HepG2 (cell line): Measurements from ENCODE around the gene IFIT3. TPM values are rescaled to one million over a fixed set of nuclear protein-coding genes. Genes with fewer than 3 reads are reported as not detected.

Experiments
- ATAC-seq: fragments of 200-7000 bp; cut with Tn5 transposase; 3 replicates; pipeline ENCODE4 v1.9.1; 2020; ENCODE audit warnings: mild to moderate bottlenecking, moderate library complexity
- BruUV-seq: library from RNA; stranded (reverse); fragments of 400-500 nt; replicated peaks from 2 replicates; lab custom pipeline; 2021; lab: Mats Ljungman, UMichigan
- CTCF ChIA-PET: fragments of 300-600 bp; formaldehyde crosslinking; extraction: SDS; loops from one replicate; lab custom pipeline; 2021; ENCODE audit warnings: low total read pairs, inconsistent platforms, low intra/inter-chr PET ratio; lab: Yijun Ruan, JAX
- POLR2A ChIA-PET: fragments of 350-600 bp; sonication (Branson Sonifier 250); formaldehyde crosslinking; loops from one replicate; lab custom pipeline; 2020; ENCODE audit warnings: antibody characterized with exemption, inconsistent platforms; lab: Yijun Ruan, JAX
- DNase-seq: peaks from one replicate; pipeline ENCODE4 v3.0.0-alpha.2; 2015; ENCODE audit warnings: low spot score
- FAIRE-seq: peaks from 3 replicates; lab custom pipeline; 2011; peaks lifted over from hg19 to GRCh38; lab: Jason Lieb, UNC
- H2AFZ ChIP-seq: one replicate; pipeline ENCODE4 v1.6.1; 2011; ENCODE audit warnings: low read length, inconsistent platforms
- H3K27ac ChIP-seq: fragments of 300-600 bp; 3 replicates; pipeline ENCODE4 v1.8.0; 2011; ENCODE audit warnings: mixed run types, mild to moderate bottlenecking, mixed read lengths, low read length, inconsistent platforms; ENCODE audit not compliant: insufficient read depth; ENCODE audit errors: extremely low read length
- H3K27me3 ChIP-seq, 2 experiments: fragments of 200-600 bp in 1 of 2; 2 replicates in 1 of 2; 3 replicates in 1 of 2; pipeline versions ENCODE4 v1.6.0 to v1.8.0; 2011; ENCODE audit warnings: low read length in 2 of 2, mild to moderate bottlenecking in 2 of 2, moderate library complexity in 2 of 2, inconsistent platforms in 1 of 2; ENCODE audit not compliant: insufficient read depth in 2 of 2, control insufficient read depth in 1 of 2
- H3K36me3 ChIP-seq, 2 experiments: fragments of 200-600 bp in 1 of 2; replicated peaks in 1 of 2; 2 replicates in 1 of 2; 3 replicates in 1 of 2; pipeline versions ENCODE4 v1.5.1 to v1.8.0; 2011; ENCODE audit warnings: low read length in 2 of 2, inconsistent platforms in 1 of 2; ENCODE audit not compliant: insufficient read depth in 2 of 2, control insufficient read depth in 1 of 2
- H3K4me1 ChIP-seq: 2 replicates; pipeline ENCODE4 v1.5.1; 2012; ENCODE audit warnings: low read length, inconsistent platforms; ENCODE audit not compliant: insufficient read depth
- H3K4me2 ChIP-seq: 2 replicates; pipeline ENCODE4 v1.6.0; 2011; ENCODE audit warnings: low read depth, low read length, inconsistent platforms
- H3K4me3 ChIP-seq, 3 experiments: fragments of 200-600 bp in 1 of 3; sonication (generic), shearing (Covaris generic) in 1 of 3; replicated peaks in 1 of 3; 2 replicates each; pipeline ENCODE4 v1.5.1; 2011 to 2016; ENCODE audit warnings: low read length in 3 of 3, inconsistent platforms in 2 of 3, low read depth in 2 of 3, mild to moderate bottlenecking in 2 of 3, control low read depth in 1 of 3, mixed read lengths in 1 of 3; ENCODE audit not compliant: insufficient read depth in 1 of 3
- H3K79me2 ChIP-seq: one replicate; pipeline ENCODE4 v1.6.1; 2011; ENCODE audit warnings: low read length, inconsistent platforms; ENCODE audit not compliant: insufficient read depth
- H3K9ac ChIP-seq: 2 replicates; pipeline ENCODE4 v1.6.0; 2011; ENCODE audit warnings: mild to moderate bottlenecking, low read depth, low read length, inconsistent platforms; ENCODE audit not compliant: insufficient read depth
- H3K9me3 ChIP-seq: 2 replicates; pipeline ENCODE4 v1.5.1; 2012; ENCODE audit warnings: mild to moderate bottlenecking, low read length
- H4K20me1 ChIP-seq: 2 replicates; pipeline ENCODE4 v1.6.0; 2011; ENCODE audit warnings: inconsistent platforms, mild to moderate bottlenecking, low read length, moderate library complexity; ENCODE audit not compliant: insufficient read depth
- CBX5 ChIP-seq: sonication (generic); formaldehyde crosslinking; IDR thresholded peaks from 2 replicates; pipeline ENCODE4 v1.4.0; 2020; ENCODE audit warnings: missing genetic modification reagents, borderline replicate concordance
- DDIT3 ChIP-seq: sonication (generic); formaldehyde crosslinking; IDR thresholded peaks from 2 replicates; pipeline ENCODE4 v1.4.0; 2020; ENCODE audit warnings: mild to moderate bottlenecking, missing genetic modification reagents
- ELK4 ChIP-seq: sonication (generic); formaldehyde crosslinking; IDR thresholded peaks from 2 replicates; pipeline ENCODE4 v1.9.0; 2021; ENCODE audit warnings: missing genetic modification reagents, borderline replicate concordance
- MTF1 ChIP-seq: sonication (generic); formaldehyde crosslinking; IDR thresholded peaks from 2 replicates; pipeline ENCODE4 v1.5.0; 2020; ENCODE audit warnings: missing genetic modification reagents
- NCOA1 ChIP-seq: sonication (generic); formaldehyde crosslinking; IDR thresholded peaks from 2 replicates; pipeline ENCODE4 v1.9.0; 2021; ENCODE audit warnings: missing genetic modification reagents
- POGK ChIP-seq: sonication (generic); formaldehyde crosslinking; conservative IDR thresholded peaks from 2 replicates; pipeline ENCODE4 v1.8.0; 2022; ENCODE audit warnings: mild to moderate bottlenecking, moderate library complexity, missing genetic modification reagents
- RBFOX2 ChIP-seq: fragments of 200-400 bp; formaldehyde crosslinking; IDR thresholded peaks from 2 replicates; pipeline ENCODE4 v1.6.1; 2017; ENCODE audit warnings: low read depth, mild to moderate bottlenecking, low read length
- SRSF4 ChIP-seq: fragments of 200-400 bp; formaldehyde crosslinking; IDR thresholded peaks from one replicate; pipeline ENCODE4 v1.6.1; 2018; ENCODE audit warnings: mild to moderate bottlenecking, low read depth, low read length, moderate library complexity; ENCODE audit not compliant: poor library complexity, severe bottlenecking
- THYN1 ChIP-seq: sonication (generic); formaldehyde crosslinking; IDR thresholded peaks from 2 replicates; pipeline ENCODE4 v1.8.1; 2023; ENCODE audit warnings: low read depth, mild to moderate bottlenecking, moderate library complexity, missing genetic modification reagents, borderline replicate concordance
- ZNF318 ChIP-seq: sonication (generic); formaldehyde crosslinking; IDR thresholded peaks from 2 replicates; pipeline ENCODE4 v1.4.0; 2020; ENCODE audit warnings: mild to moderate bottlenecking, missing genetic modification reagents
- ZNF747 ChIP-seq: sonication (generic); formaldehyde crosslinking; IDR thresholded peaks from 2 replicates; pipeline ENCODE4 v1.8.1; 2023; ENCODE audit warnings: missing genetic modification reagents, mild to moderate bottlenecking, borderline replicate concordance
- ZSCAN22 ChIP-seq: sonication (generic); formaldehyde crosslinking; IDR thresholded peaks from 2 replicates; pipeline ENCODE4 v1.4.0; 2020; ENCODE audit warnings: mild to moderate bottlenecking, missing genetic modification reagents
- in situ Hi-C: cut with HindIII; loops from 2 replicates; pipeline ENCODE4 v1.10.0; 2017; ENCODE audit warnings: low pct_unique_long_range_greater_than_20kb; ENCODE audit not compliant: extremely low pct_ligation_motif_present
- intact Hi-C: fragments of 100-400 bp; cut with micrococcal nuclease; formaldehyde crosslinking; loops from one replicate; pipeline ENCODE4 v1.10.0; 2022; ENCODE audit not compliant: unreplicated experiment
- polyA plus RNA-seq, 8 experiments: library from polyadenylated mRNA; depleted of rRNA in 3 of 8; stranded (reverse) in 7 of 8; unstranded in 1 of 8; fragments of >200 nt; fragmentation: Illumina TruSeq in 4 of 8; extraction: Trizol in 4 of 8; gene quantifications; 2 replicates each; pipeline versions ENCODE4 v1.2.1 to v1.2.3, GENCODE V29; 2011 to 2016; ENCODE audit warnings: low read depth in 4 of 8, missing spikeins in 1 of 8, mixed read lengths in 1 of 8; ENCODE audit not compliant: insufficient read depth in 1 of 8
- total RNA-seq, 5 experiments: library from RNA; depleted of rRNA; stranded (reverse); fragments of >200 nt; fragmentation: Illumina TruSeq; extraction: Trizol; gene quantifications; 2 replicates each; pipeline ENCODE4 v1.2.3, GENCODE V29; 2016; ENCODE audit warnings: low read depth in 1 of 5

IFIT3 gene
- total and polyA plus RNA-seq, 2 of the 13 experiments (the other 11 are each of a cell fraction or from before 2014, with no cell fraction given) = 0.48 to 3.1 TPM

- ChIA-PET CTCF (no interaction called here), POLR2A (no interaction called here)
- Histone ChIP-seq H3K27me3 (no peaks in the 10 kb centered on the region), H3K4me3 (no peak overlapping the region), H2AFZ (no peak overlapping the region), H3K9me3 (no peaks in the 10 kb centered on the region), H3K4me1 (peaks cover 59% of the 10 kb centered on the region), H4K20me1 (no peaks in the 10 kb centered on the region), H3K79me2 (no peaks in the 10 kb centered on the region), H3K4me2 (no peak overlapping the region), H3K36me3 (no peaks in the 10 kb centered on the region), H3K9ac (no peak overlapping the region), H3K27ac (no peak overlapping the region)
- BruUV-seq = no TSS peak
- intact Hi-C loops = no loop called here
- ATAC-seq = no peak
- DNase-seq = no peak
- no peak for FAIRE-seq
- in situ Hi-C loops = no loop called here
- TF ChIP-seq ZSCAN22 (CRISPR knock-in tag) (no peak), SRSF4 (no peak), MTF1 (CRISPR knock-in tag) (no peak), ZNF318 (no peak), RBFOX2 (no peak), DDIT3 (no peak), ZNF747 (CRISPR knock-in tag) (no peak), ELK4 (CRISPR knock-in tag) (no peak), POGK (CRISPR knock-in tag) (no peak), CBX5 (no peak), THYN1 (CRISPR knock-in tag) (no peak), NCOA1 (no peak)
Observed at GRCh38 chr10:89330537-89331212, 2.9 kb downstream of the IFIT3 start.
